Thoracic aorta endothelial cell (primary cell): Measurements from ENCODE around the gene MSRB3. TPM values are rescaled to one million over a fixed set of nuclear protein-coding genes. Genes with fewer than 3 reads are reported as not detected.

ENCODE experiments used
- total RNA-seq: library from RNA; depleted of rRNA; stranded (reverse); fragments of >200 nt; gene quantifications from 2 replicates; pipeline ENCODE4 v1.2.3, GENCODE V29; 2012

The MSRB3 gene
- 44.4 and 58.2 TPM in 2 replicates for total RNA-seq

GRCh38 chr12:65278576-65279368, at the start of gene MSRB3:
Gene MSRB3, plus strand, starts transcription at chr12:65278683. Its CDS starts 29,897 bp downstream, at chr12:65308580.

Other genes starting within 250 kb of the MSRB3 start
- gene WIF1, start 157.4 kb upstream of the MSRB3 start, total RNA-seq: not detected in 2 replicates
- 36.7 and 39.1 TPM in 2 replicates for gene LEMD3, start 109.1 kb upstream of the MSRB3 start, total RNA-seq